NT2/D1 (cell line): ENCODE data around the gene COL26A1.

Experiments used
- YY1 ChIP-seq: IDR thresholded peaks from 2 replicates; pipeline ENCODE4 v1.6.1; 2011; ENCODE audit not compliant: insufficient read length, insufficient read depth
- ZNF274 ChIP-seq: IDR thresholded peaks from 2 replicates; pipeline ENCODE4 v1.6.1; 2011; ENCODE audit warnings: mild to moderate bottlenecking, low read depth, low read length

GRCh38 chr7:101363196-101363733 lies 590 bp downstream of the COL26A1 start:
- TF ChIP-seq YY1 (no peak), ZNF274 (no peak)
